HEK293 (cell line): ENCODE data around the gene TANGO2.
A peak's percentile ranks its signal among the peaks of the same experiment; 100 is the strongest.

Experiments used
- CTCF ChIA-PET: fragments of 350-600 bp; formaldehyde crosslinking; extraction: SDS; loops from one replicate; lab custom pipeline; 2021; ENCODE audit warnings: antibody characterized with exemption; lab: Yijun Ruan, JAX
- POLR2A ChIA-PET: fragments of 300-600 bp; formaldehyde crosslinking; extraction: SDS; loops from one replicate; lab custom pipeline; 2020; ENCODE audit warnings: antibody characterized with exemption, inconsistent platforms; lab: Yijun Ruan, JAX
- H3K27ac ChIP-seq: fragments of 200-500 bp; sonication (Bioruptor generic); 2 replicates; pipeline ENCODE4 v1.5.1; 2014; ENCODE audit warnings: low read depth, low read length, control low read depth, inconsistent platforms; ENCODE audit errors: extremely low read depth
- H3K36me3 ChIP-seq, 2 experiments: fragments of 200-500 bp in 1 of 2; sonication (Bioruptor generic) in 1 of 2; 1 replicate in 1 of 2; 2 replicates in 1 of 2; pipeline ENCODE4 v1.5.1; 2014 to 2017; ENCODE audit warnings: inconsistent platforms in 2 of 2, low read length in 2 of 2; ENCODE audit not compliant: control insufficient read depth in 2 of 2, insufficient read depth in 1 of 2
- H3K4me1 ChIP-seq: fragments of 200-500 bp; sonication (Bioruptor generic); 2 replicates; pipeline ENCODE4 v1.5.1; 2014; ENCODE audit warnings: mild to moderate bottlenecking, low read length, inconsistent platforms; ENCODE audit not compliant: control insufficient read depth, insufficient read depth
- H3K4me3 ChIP-seq: 2 replicates; pipeline ENCODE4 v1.5.1; 2011; ENCODE audit warnings: low read depth, mild to moderate bottlenecking, control low read depth, low read length, moderate library complexity
- H3K9me3 ChIP-seq: fragments of 200-500 bp; sonication (Bioruptor generic); 2 replicates; pipeline ENCODE4 v1.5.1; 2014; ENCODE audit warnings: low read depth, low read length, inconsistent platforms; ENCODE audit not compliant: control insufficient read depth, insufficient read depth
- GLIS1 ChIP-seq: fragments of 450-650 bp; formaldehyde crosslinking; IDR thresholded peaks from 2 replicates; pipeline ENCODE4 v1.5.1; 2016; ENCODE audit warnings: missing biosample characterization, missing genetic modification characterization
- GLIS2 ChIP-seq: fragments of 450-650 bp; formaldehyde crosslinking; IDR thresholded peaks from 2 replicates; pipeline ENCODE4 v1.5.1; 2016; ENCODE audit warnings: missing biosample characterization, missing genetic modification characterization
- ZFP69B ChIP-seq: fragments of 450-650 bp; formaldehyde crosslinking; IDR thresholded peaks from 2 replicates; pipeline ENCODE4 v1.5.1; 2016; ENCODE audit warnings: missing biosample characterization, missing genetic modification characterization
- ZNF341 ChIP-seq: fragments of 450-650 bp; formaldehyde crosslinking; IDR thresholded peaks from 2 replicates; pipeline ENCODE4; 2016; ENCODE audit warnings: low read depth, missing biosample characterization, missing genetic modification characterization
- ZNF354C ChIP-seq: fragments of 450-650 bp; formaldehyde crosslinking; IDR thresholded peaks from 2 replicates; pipeline ENCODE4 v1.5.1; 2016; ENCODE audit warnings: missing biosample characterization, missing genetic modification characterization, low read depth, borderline replicate concordance
- ZSCAN16 ChIP-seq: fragments of 450-650 bp; formaldehyde crosslinking; IDR thresholded peaks from 2 replicates; pipeline ENCODE4 v1.5.1; 2016; ENCODE audit warnings: missing biosample characterization, missing genetic modification characterization
- TF ChIP-seq, protein P1 (sequence below): fragments of 450-650 bp; formaldehyde crosslinking; IDR thresholded peaks from 2 replicates; pipeline ENCODE4 v1.5.1; 2016; ENCODE audit warnings: missing biosample characterization, missing genetic modification characterization
- TF ChIP-seq, protein P2 (sequence below): fragments of 450-650 bp; formaldehyde crosslinking; IDR thresholded peaks from 2 replicates; pipeline ENCODE4 v1.5.0; 2017; ENCODE audit warnings: missing biosample characterization, missing genetic modification characterization, borderline replicate concordance
- TF ChIP-seq, protein P3 (sequence below): fragments of 450-650 bp; formaldehyde crosslinking; IDR thresholded peaks from 2 replicates; pipeline ENCODE4 v1.5.1; 2016; ENCODE audit warnings: missing biosample characterization, missing genetic modification characterization
- TF ChIP-seq, protein P4 (sequence below): fragments of 450-650 bp; formaldehyde crosslinking; IDR thresholded peaks from 2 replicates; pipeline ENCODE4 v1.5.1; 2016; ENCODE audit warnings: missing biosample characterization, missing genetic modification characterization

The TANGO2 gene

DNA sequence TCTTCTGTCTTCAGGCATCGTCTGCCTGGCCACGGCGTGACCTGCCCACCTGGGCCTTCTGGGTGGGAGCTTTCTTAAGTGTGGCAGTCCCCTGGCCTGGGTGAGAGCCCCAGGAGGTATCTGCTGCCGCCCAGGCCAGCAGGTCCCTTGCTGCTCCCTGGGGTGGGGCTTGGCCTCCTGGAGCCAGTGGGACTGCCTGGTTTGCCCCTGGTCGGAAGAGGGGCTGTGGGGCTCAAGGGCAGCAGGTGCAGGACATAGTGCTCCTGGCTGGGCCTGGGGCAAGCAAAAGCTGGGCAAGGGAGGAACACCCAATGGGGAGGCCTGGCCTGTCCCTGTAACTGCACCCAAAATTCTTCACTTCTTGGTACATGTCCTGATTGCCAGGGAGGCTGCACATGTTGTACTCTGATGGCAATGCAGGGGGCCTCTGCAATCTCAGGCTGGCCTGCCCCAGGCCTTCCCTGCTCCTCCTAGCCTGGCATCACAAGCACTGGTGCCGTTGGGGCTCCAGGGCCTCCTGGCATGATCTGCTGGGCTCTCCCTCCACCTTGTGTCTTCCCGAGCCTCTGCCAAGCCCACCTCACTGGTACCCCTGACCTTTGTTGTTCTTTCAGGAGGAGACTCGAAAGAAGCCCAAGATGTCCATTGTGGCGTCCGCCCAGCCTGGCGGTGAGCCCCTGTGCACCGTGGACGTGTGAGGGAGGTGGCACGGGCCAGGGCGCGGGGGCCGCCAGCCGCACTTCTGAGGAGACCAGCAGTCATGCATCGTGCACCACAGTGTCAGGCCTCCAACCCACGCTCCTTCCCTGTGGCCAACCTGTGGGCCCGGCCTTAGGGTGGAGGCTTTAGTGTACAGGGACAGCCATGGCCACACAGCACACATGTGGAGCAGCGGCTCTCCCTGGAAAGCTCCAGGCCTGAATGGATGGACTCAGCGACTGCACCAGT lies 88.8 kb downstream of the TANGO2 start:
- H3K4me3 ChIP-seq: no peak overlapping the region
- peaks cover 4 to 99% of the 10 kb centered on the region in 2 experiments; a peak in 2 of 3 replicates for H3K36me3 ChIP-seq
- no peak overlapping the region for H3K27ac ChIP-seq
- no peaks in the 10 kb centered on the region for H3K4me1 ChIP-seq
- H3K9me3 ChIP-seq: no peaks in the 10 kb centered on the region
- ChIA-PET POLR2A (interaction anchor here (0.8 to 1.3 kb wide), 4 partner anchors 7 to 28 kb away, joined by 3 to 5 read pairs (median 3); partner anchors contain the start of gene TRMT2A), CTCF (interaction anchor here (0.6 to 1.4 kb wide), 4 partner anchors 20 to 138 kb away, joined by 3 to 7 read pairs (median 3); no protein-coding TSS in a partner anchor)
- peak; percentile 65 for TF ChIP-seq GLIS2 (tag by site-specific recombination)
- peak; percentile 84 for TF ChIP-seq ZFP69B (tag by site-specific recombination)
- TF ChIP-seq GLIS1 (tag by site-specific recombination): peak; percentile 91
- 0 out of 2 replicates have a peak, but pooled peaks have one; percentile 11 for TF ChIP-seq ZNF341 (tag by site-specific recombination)
- TF ChIP-seq, protein P1, sequence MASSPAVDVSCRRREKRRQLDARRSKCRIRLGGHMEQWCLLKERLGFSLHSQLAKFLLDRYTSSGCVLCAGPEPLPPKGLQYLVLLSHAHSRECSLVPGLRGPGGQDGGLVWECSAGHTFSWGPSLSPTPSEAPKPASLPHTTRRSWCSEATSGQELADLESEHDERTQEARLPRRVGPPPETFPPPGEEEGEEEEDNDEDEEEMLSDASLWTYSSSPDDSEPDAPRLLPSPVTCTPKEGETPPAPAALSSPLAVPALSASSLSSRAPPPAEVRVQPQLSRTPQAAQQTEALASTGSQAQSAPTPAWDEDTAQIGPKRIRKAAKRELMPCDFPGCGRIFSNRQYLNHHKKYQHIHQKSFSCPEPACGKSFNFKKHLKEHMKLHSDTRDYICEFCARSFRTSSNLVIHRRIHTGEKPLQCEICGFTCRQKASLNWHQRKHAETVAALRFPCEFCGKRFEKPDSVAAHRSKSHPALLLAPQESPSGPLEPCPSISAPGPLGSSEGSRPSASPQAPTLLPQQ (tag by site-specific recombination): peak; percentile 82
- no peak for TF ChIP-seq ZNF354C (tag by site-specific recombination)
- no peak for TF ChIP-seq ZSCAN16

DNA sequence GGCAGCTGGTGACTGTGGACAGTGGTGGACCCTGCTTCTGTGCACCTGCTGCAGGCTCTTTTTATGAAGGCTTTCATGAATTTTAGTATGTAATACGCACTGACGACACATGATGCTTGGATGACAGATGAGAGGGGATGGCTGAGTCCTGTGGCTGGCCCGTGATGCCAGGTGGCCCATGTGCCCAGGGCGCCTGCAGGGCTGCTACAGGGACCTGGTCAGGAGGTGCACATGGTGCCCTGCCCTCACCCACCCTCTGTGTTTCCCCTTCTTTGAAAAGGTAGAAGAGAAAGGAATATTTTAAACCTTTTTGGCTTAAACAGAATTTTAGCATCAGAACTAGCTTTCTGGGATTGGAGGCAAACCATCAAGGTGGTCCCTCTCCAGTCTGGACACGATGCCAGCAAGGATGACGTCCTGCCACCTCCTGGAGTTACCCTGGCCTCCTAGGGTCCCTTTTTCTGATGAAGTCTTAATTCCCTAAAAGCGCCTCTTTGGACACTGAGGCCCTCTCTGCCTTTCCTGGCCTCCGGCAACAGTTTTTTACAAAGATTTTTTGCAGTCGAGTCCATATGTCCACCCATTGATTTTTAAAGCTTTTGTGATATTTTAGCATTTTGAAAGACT lies 89.6 kb downstream of the TANGO2 start:
- POLR2A ChIA-PET: interaction anchor here (0.7 to 1.5 kb wide), 5 partner anchors 14 to 31 kb away, joined by 3 to 5 read pairs (median 3); partner anchors contain the start of gene DGCR8

More for the DNA sequence above, 89.6 kb downstream of the TANGO2 start:
- no peak overlapping the region for H3K4me3 ChIP-seq
- H3K9me3 ChIP-seq: no peaks in the 10 kb centered on the region
- TF ChIP-seq, protein P2, sequence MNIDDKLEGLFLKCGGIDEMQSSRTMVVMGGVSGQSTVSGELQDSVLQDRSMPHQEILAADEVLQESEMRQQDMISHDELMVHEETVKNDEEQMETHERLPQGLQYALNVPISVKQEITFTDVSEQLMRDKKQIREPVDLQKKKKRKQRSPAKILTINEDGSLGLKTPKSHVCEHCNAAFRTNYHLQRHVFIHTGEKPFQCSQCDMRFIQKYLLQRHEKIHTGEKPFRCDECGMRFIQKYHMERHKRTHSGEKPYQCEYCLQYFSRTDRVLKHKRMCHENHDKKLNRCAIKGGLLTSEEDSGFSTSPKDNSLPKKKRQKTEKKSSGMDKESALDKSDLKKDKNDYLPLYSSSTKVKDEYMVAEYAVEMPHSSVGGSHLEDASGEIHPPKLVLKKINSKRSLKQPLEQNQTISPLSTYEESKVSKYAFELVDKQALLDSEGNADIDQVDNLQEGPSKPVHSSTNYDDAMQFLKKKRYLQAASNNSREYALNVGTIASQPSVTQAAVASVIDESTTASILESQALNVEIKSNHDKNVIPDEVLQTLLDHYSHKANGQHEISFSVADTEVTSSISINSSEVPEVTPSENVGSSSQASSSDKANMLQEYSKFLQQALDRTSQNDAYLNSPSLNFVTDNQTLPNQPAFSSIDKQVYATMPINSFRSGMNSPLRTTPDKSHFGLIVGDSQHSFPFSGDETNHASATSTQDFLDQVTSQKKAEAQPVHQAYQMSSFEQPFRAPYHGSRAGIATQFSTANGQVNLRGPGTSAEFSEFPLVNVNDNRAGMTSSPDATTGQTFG: no peak
- TF ChIP-seq, protein P3, sequence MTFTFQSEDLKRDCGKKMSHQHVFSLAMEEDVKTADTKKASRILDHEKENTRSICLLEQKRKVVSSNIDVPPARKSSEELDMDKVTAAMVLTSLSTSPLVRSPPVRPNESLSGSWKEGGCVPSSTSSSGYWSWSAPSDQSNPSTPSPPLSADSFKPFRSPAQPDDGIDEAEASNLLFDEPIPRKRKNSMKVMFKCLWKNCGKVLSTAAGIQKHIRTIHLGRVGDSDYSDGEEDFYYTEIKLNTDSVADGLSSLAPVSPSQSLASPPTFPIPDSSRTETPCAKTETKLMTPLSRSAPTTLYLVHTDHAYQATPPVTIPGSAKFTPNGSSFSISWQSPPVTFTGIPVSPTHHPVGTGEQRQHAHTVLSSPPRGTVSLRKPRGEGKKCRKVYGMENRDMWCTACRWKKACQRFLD (tag by site-specific recombination): no peak
- TF ChIP-seq, protein P4, sequence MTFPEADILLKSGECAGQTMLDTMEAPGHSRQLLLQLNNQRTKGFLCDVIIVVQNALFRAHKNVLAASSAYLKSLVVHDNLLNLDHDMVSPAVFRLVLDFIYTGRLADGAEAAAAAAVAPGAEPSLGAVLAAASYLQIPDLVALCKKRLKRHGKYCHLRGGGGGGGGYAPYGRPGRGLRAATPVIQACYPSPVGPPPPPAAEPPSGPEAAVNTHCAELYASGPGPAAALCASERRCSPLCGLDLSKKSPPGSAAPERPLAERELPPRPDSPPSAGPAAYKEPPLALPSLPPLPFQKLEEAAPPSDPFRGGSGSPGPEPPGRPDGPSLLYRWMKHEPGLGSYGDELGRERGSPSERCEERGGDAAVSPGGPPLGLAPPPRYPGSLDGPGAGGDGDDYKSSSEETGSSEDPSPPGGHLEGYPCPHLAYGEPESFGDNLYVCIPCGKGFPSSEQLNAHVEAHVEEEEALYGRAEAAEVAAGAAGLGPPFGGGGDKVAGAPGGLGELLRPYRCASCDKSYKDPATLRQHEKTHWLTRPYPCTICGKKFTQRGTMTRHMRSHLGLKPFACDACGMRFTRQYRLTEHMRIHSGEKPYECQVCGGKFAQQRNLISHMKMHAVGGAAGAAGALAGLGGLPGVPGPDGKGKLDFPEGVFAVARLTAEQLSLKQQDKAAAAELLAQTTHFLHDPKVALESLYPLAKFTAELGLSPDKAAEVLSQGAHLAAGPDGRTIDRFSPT (tag by site-specific recombination): 0 out of 2 replicates have a peak, but pooled peaks have one; percentile 21
- CTCF ChIA-PET: interaction anchor here (0.6 to 1.4 kb wide), 11 partner anchors 9 to 159 kb away, joined by 3 to 7 read pairs (median 3); no protein-coding TSS in a partner anchor
- peak overlapping the region; percentile 18; the same call in 1 of the 2 replicates for H3K27ac ChIP-seq
- peaks cover 4 to 99% of the 10 kb centered on the region in 2 experiments; a peak in 2 of 3 replicates for H3K36me3 ChIP-seq
- no peaks in the 10 kb centered on the region for H3K4me1 ChIP-seq
